ENCODE data around the gene SLC6A18. TPM values are rescaled to one million over a fixed set of nuclear protein-coding genes. Genes with fewer than 3 reads are reported as not detected.
"Not testable (repeated sequence)": the region's sequence is repeated elsewhere in the genome, so short reads cannot be mapped to it uniquely, and the experiment has no call there.

The SLC6A18 gene
- total RNA-seq, 1 experiment from 2014 or later: not detected

DNA sequence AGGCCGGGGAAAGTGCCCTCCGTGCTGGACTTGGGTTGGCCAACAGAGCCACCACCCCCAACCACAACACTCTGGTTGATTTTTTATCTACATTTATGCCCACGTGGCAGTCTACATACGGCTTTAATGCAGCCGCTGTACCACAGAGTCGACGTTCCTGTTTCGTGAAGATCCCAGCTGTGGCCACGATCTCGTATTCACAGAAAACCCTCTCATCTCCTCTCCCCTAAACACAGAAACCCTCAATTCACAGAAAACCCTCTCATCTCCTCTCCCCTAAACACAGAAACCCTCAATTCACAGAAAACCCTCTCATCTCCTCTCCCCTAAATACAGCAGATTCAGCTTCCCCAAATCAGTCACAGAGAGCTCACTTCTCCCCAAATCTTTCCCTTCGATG lies 3.8 kb downstream of the SLC6A18 start:
- not testable (repeated sequence) for DNase-seq (ENCODE audit: low read depth)

GRCh38 chr5:1229822-1230221 lies 4.6 kb downstream of the SLC6A18 start:
- DNase-seq (ENCODE audit: low read depth): no peak

DNA sequence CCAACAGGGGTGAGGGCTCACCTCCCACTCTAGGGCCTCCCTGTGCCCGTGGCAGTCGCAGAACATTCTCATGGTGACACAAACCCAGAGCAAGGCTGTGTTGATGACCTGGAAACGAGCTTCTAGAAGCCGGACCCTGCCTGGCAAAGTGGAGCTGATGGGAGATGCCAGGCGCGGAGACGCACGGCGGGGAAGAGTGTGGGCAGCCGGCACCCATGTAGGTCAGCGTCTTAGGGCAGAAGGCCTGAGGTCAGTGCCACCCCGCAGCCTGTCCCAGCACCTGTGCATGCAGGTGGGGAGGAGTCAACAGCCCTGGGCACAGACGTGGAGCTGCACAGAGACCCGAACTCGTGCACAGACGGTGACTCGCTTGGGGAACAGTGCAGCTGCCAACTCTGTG lies 5.4 kb downstream of the SLC6A18 start:
- DNase-seq (ENCODE audit: low read depth): no peak

GRCh38 chr5:1231354-1231905 lies 6.2 kb downstream of the SLC6A18 start:
- no peak for DNase-seq (ENCODE audit: low read depth)

DNA sequence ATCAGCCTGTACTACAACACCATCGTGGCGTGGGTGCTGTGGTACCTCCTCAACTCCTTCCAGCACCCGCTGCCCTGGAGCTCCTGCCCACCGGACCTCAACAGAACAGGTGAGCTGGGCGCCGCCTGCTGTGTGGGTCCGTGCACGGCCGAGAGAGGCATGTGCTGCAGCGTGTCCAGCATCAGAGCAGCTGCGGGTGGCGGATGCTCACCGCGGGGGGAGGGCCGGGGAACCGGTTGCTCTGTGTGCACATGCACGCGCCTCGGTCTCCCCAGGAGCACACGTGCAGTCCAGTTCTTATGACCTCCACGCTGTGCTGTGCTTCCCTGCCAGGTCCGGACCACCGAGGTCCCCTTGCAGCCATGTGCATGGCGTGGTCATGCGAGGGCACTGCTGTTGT lies 7.6 kb downstream of the SLC6A18 start:
- no peak for DNase-seq (ENCODE audit: low read depth)

DNA sequence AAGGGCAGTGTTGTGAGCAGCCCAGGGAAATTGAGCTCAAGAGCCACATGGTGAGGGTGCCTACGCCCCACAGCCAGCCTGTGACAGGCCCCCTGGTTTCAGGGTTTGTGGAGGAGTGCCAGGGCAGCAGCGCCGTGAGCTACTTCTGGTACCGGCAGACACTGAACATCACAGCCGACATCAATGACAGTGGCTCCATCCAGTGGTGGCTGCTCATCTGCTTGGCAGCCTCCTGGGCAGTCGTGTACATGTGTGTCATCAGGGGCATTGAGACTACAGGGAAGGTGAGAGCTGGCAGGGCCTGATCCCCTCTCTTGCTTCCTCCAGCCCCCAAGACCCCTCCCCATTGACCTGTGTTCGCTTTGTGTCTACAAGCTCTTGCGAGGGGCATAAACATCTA lies 10.2 kb downstream of the SLC6A18 start:
- DNase-seq (ENCODE audit: low read depth): no peak

DNA sequence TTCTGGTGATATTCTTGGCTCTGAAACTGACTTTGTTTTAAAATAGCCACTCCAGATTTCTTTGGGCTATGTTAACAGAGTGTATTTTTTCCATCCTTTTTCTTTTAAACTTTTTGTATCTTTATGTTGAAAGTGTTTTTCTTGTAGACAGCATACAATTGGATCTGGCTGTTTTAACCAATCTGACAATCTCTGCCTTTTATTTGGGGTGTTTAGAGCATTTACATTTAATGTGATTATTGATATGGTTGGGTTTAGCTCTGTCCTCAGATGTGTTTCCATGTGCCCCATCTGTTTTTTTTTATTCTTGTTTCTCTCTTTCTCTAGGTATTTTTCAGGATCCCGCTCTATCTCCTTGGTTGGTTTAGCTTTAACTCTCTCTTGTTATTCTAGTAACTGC lies 10.7 kb downstream of the SLC6A18 start:
- no peak for DNase-seq (ENCODE audit: low read depth)

GRCh38 chr5:1239505-1240251 lies 14.5 kb downstream of the SLC6A18 start:
- DNase-seq (ENCODE audit: low read depth): no peak

- DNase-seq (ENCODE audit: low read depth): no peak
These were observed 15.5 kb downstream of the SLC6A18 start for GRCh38 chr5:1240496-1241260.

DNA sequence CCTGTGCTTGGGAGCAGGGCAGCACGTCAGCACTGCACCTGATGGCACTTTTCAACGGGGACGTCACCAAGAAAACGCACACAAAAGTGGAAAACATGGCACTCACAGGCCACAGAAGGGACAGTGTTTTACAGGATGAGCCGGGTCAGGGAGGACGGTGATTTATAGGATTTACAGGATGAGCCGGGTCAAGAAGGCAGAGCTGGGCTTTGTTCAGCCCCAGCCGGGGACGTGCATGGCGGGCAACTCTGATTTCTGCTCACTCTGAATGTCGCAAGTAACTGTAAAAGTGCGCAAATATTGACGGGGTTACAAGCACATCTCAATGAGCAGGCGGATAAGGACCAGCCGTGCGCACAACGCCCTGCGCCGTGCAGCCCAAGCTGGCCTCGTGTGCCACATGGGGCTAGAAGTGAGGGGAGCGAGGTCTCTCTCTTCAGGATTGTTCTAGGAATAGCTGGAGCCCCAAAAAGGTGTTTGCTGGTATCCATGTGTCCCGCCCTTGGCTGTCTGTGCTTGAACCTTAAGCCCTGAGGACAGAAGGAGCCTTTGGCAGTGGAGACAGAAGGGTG lies 16.4 kb downstream of the SLC6A18 start:
- DNase-seq (ENCODE audit: low read depth): no peak

DNA sequence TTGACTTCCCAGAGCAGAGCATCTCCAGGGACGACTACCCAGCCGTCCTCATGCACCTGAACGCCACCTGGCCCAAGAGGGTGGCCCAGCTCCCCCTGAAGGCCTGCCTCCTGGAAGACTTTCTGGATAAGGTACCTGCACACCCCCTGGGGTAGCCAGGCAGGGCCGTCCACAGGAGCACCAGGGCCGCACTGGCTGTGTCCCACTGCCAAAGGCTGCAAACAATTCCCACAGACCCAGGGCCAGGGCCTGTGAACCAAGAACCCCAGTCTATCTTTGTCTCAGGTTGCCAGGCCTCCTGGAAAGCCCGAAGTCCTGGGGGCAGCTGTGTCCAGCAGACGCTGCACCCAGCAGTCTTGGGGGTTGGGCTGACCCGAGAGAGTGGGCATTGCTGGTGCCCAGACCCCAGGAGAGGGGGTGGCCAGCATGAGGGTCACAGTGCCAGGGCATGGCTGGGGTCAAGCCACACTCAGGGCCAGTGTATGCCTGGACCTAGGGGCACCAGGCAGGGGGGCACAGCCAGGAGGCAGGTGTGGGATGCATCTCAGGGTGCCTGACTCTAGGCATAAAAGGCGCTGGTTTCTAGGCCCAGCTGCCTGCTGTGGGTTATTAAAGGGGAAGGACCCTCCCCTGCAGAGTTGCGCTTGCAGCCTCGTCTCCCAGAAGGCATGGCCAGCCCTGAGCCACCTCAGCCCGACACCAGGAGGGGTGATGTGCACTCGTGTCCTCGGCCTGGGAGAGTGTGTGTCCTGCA lies 17.7 kb downstream of the SLC6A18 start:
- DNase-seq (ENCODE audit: low read depth): no peak

- DNase-seq (ENCODE audit: low read depth): no peak
These were observed 18.4 kb downstream of the SLC6A18 start for GRCh38 chr5:1243487-1244130.

GRCh38 chr5:1244255-1244654 lies 19.1 kb downstream of the SLC6A18 start:
- no peak for DNase-seq (ENCODE audit: low read depth)

DNA sequence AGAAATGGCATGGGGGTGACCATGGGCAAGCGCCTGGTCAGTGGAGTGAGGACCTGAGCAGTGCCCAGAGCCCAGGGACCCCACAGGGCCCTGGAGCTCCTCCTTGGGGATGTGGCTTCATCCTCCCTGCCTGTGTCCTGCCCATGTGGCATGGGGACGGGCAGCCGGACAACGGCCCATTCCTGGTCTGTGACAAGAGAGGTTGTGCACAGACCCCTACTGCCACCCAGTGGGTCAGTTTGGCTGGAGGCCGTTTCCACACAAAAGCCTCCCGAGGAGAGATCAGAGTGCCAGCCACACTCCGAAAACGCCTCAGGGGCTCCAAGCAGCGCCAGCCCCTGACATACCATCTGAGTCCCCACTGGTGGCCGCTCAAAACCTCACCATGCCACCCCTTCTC lies 19.8 kb downstream of the SLC6A18 start:
- DNase-seq (ENCODE audit: low read depth): peak; percentile 42

GRCh38 chr5:1245905-1246576 lies 20.9 kb downstream of the SLC6A18 start:
- DNase-seq (ENCODE audit: low read depth): no peak

DNA sequence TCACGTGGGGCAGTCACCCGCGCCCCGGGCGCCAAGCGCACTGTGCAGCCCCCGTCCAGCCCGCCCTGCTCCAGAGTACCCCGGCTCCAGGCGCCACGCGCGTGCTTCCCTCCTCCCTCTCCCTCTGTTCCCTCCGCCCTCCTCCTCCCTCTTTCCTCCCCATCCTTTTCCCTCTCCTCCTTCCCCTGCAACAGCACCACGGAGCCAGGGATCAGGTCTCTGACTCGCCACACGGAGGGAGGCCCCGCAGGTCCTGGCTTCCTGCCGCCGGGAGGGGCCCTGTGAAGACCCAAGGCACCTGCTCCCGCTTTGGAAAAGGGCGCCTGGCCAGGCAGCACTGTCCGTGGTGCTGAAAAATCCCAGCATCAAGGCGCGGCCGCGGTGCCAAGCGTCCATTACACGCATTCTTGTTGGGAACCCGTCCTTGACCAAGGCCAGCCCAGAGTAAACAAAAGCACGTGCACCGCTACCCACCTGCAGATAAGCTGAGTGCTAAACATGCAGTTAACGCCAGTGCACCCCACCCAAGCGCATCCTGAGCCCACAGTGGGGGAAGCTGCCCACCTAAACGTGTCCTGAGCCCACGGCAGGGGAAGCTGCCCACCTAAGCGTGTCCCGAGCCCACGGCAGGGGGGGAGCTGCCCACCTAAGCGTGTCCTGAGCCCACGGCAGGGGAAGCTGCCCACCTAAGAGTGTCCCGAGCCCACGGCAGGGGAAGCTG lies 21.7 kb downstream of the SLC6A18 start:
- DNase-seq (ENCODE audit: low read depth): no peak

GRCh38 chr5:1247811-1248210 lies 22.6 kb downstream of the SLC6A18 start:
- no peak for DNase-seq (ENCODE audit: low read depth)

GRCh38 chr5:1249366-1250280 lies 24.4 kb downstream of the SLC6A18 start:
- DNase-seq (ENCODE audit: low read depth): no peak
